ENCODE measurements around the gene UBE2Q2. TPM values are rescaled to one million over a fixed set of nuclear protein-coding genes. Genes with fewer than 3 reads are reported as not detected.

Gene UBE2Q2
- total RNA-seq, 4 donors from 2014 or later = 17.2 to 18.3 (median 17.6) TPM

- DNase-seq (ENCODE audit: low spot score in 2 of 2) = no peak
- no peak for TF ChIP-seq CTCF (IDR thresholded peaks at IDR 0.05)
- TF ChIP-seq POLR2A (IDR thresholded peaks at IDR 0.05) = no peak
- intact Hi-C loops (cut with DNase I; ENCODE audit: low total_unique reads) = no loop called here
- no peak overlapping the region for H3K4me3 ChIP-seq (ENCODE audit: low read depth, poor library complexity, severe bottlenecking)
- WGBS, 2 donors = 77 to 86% methylated on average over 5 of the region's 5 CpGs
Measured at GRCh38 chr15:75943246-75943645, 100.0 kb downstream of the UBE2Q2 start.

- WGBS, 2 donors = 59 to 68% methylated on average over 1 of the region's 1 CpG
- intact Hi-C loops (cut with DNase I; ENCODE audit: low total_unique reads) = no loop called here
- no peak for DNase-seq (ENCODE audit: low spot score in 2 of 2)
- TF ChIP-seq POLR2A (IDR thresholded peaks at IDR 0.05) = no peak
- TF ChIP-seq CTCF (IDR thresholded peaks at IDR 0.05) = no peak
- no peak overlapping the region for H3K4me3 ChIP-seq (ENCODE audit: low read depth, poor library complexity, severe bottlenecking)
Measured at GRCh38 chr15:75943713-75944215, 100.5 kb downstream of the UBE2Q2 start.

GRCh38 chr15:75945953-75946352, 102.7 kb downstream of the UBE2Q2 start:
- DNase-seq (ENCODE audit: low spot score in 2 of 2) = no peak
- intact Hi-C loops (cut with DNase I; ENCODE audit: low total_unique reads) = no loop called here
- WGBS, 2 donors = 73 to 83% methylated on average over 4 of the region's 4 CpGs
- TF ChIP-seq CTCF (IDR thresholded peaks at IDR 0.05) (no peak), POLR2A (IDR thresholded peaks at IDR 0.05) (no peak)
- no peak overlapping the region for H3K4me3 ChIP-seq (ENCODE audit: low read depth, poor library complexity, severe bottlenecking)

- TF ChIP-seq POLR2A (IDR thresholded peaks at IDR 0.05) (no peak), CTCF (IDR thresholded peaks at IDR 0.05) (no peak)
- WGBS, 2 donors = 5 to 19% methylated on average over 1 of the region's 1 CpG
- peak in 1 of 2 donors; percentile 27 for DNase-seq (ENCODE audit: low spot score in 2 of 2)
- intact Hi-C loops (cut with DNase I; ENCODE audit: low total_unique reads) = no loop called here
- H3K4me3 ChIP-seq (ENCODE audit: low read depth, poor library complexity, severe bottlenecking) = no peak overlapping the region
Measured at GRCh38 chr15:75947092-75947491, 103.8 kb downstream of the UBE2Q2 start.

GRCh38 chr15:75948761-75949296, 105.6 kb downstream of the UBE2Q2 start:
- 81% methylated on average over 8 of the region's 8 CpGs for WGBS, 2 donors
- no peak for TF ChIP-seq POLR2A (IDR thresholded peaks at IDR 0.05)
- no peak for TF ChIP-seq CTCF (IDR thresholded peaks at IDR 0.05)
- intact Hi-C loops (cut with DNase I; ENCODE audit: low total_unique reads) = no loop called here
- no peak for DNase-seq (ENCODE audit: low spot score in 2 of 2)
- H3K4me3 ChIP-seq (ENCODE audit: low read depth, poor library complexity, severe bottlenecking) = no peak overlapping the region

Other genes with a start within 250 kb of the UBE2Q2 start
- gene SNUPN, start 217.7 kb upstream of the UBE2Q2 start, total RNA-seq = 10 to 100 TPM; 16.5 to 19.7 (median 18.1) TPM
- gene IMP3, start 203.2 kb upstream of the UBE2Q2 start, total RNA-seq = 100 to 1,000 TPM; 161 to 204 (median 185) TPM
- 10 to 100 TPM; 24.8 to 40.5 (median 35.5) TPM for gene SNX33, start 195.5 kb upstream of the UBE2Q2 start, total RNA-seq
- 10 to 100 TPM in 2 of 4 donors, 1 to 10 TPM in 2; 9.1 to 28.7 (median 10.5) TPM for gene CSPG4, start 130.6 kb upstream of the UBE2Q2 start, total RNA-seq
- 10 to 100 TPM; 17.4 to 25.3 (median 21.6) TPM for gene FBXO22, start 60.4 kb downstream of the UBE2Q2 start, total RNA-seq
- 1 to 10 TPM in 3 of 4 donors, under 1 TPM in 1; 0.25 to 4.6 (median 1.8) TPM for gene NRG4, start 169.0 kb downstream of the UBE2Q2 start, total RNA-seq
- 1 to 10 TPM in 3 of 4 donors, under 1 TPM in 1; 0.27 to 2.7 (median 1.5) TPM for gene TMEM266, start 216.5 kb downstream of the UBE2Q2 start, total RNA-seq